ENCODE measurements around the gene LRCOL1. TPM values are rescaled to one million over a fixed set of nuclear protein-coding genes. Genes with fewer than 3 reads are reported as not detected.

Gene LRCOL1
- total RNA-seq, 1 experiment from 2014 or later = not detected

GRCh38 chr12:132629330-132629729 lies 18.9 kb upstream of the LRCOL1 start:
- TF ChIP-seq POLR2AphosphoS5 (IDR thresholded peaks at IDR 0.05; ENCODE audit: low read depth, low read length) (no peak), TCF7L2 (IDR thresholded peaks at IDR 0.05; ENCODE audit: low read depth, low read length) (no peak), SIN3A (IDR thresholded peaks at IDR 0.05; ENCODE audit: borderline replicate concordance, insufficient read depth, low read depth, low read length) (no peak), CTCF (IDR thresholded peaks at IDR 0.05) (no peak), REST (IDR thresholded peaks at IDR 0.05; ENCODE audit: insufficient read depth in 1 of 2, low read depth in 2 of 2, low read length in 1 of 2) (no peak)
- POLR2A ChIA-PET = no interaction called here
- intact Hi-C loops (cut with micrococcal nuclease; ENCODE audit: unreplicated experiment) (no loop called here), in situ Hi-C loops (cut with HindIII; ENCODE audit: low pct_unique_long_range_greater_than_20kb, low sequenced_read_pairs) (no loop called here)
- no peak overlapping the region for H3K27ac ChIP-seq (ENCODE audit: low read length)
- H3K4me3 ChIP-seq (ENCODE audit: low read depth in 2 of 2, low read length in 2 of 2) = no peak overlapping the region
- CTCF ChIA-PET = interaction anchor here (0.6 kb wide), 1 partner anchor 113 kb away, joined by 3 read pairs; no protein-coding TSS in a partner anchor
- H3K36me3 ChIP-seq (ENCODE audit: control insufficient read depth, insufficient read depth, low read length) = peaks cover 4% of the 10 kb centered on the region
- ATAC-seq (no peak), DNase-seq (ENCODE audit: low read depth, low spot score) (no peak)
- no peaks in the 10 kb centered on the region for H3K9me3 ChIP-seq (ENCODE audit: control insufficient read depth, insufficient read depth, low read depth, low read length)
- BruUV-seq (replicated peaks) = no TSS peak
- H3K27me3 ChIP-seq (ENCODE audit: control insufficient read depth, insufficient read depth, low read length) = no peaks in the 10 kb centered on the region
- no peaks in the 10 kb centered on the region for H3K4me1 ChIP-seq (ENCODE audit: control insufficient read depth, insufficient read depth, low read length)

GRCh38 chr12:132625731-132626430 lies 15.5 kb upstream of the LRCOL1 start:
- Histone ChIP-seq H3K4me3 (ENCODE audit: low read depth in 2 of 2, low read length in 2 of 2) (no peak overlapping the region), H3K4me1 (ENCODE audit: control insufficient read depth, insufficient read depth, low read length) (peaks cover 10% of the 10 kb centered on the region), H3K27ac (ENCODE audit: low read length) (no peak overlapping the region), H3K36me3 (ENCODE audit: control insufficient read depth, insufficient read depth, low read length) (peaks cover 2% of the 10 kb centered on the region; the same call in 1 of the 2 replicates), H3K27me3 (ENCODE audit: control insufficient read depth, insufficient read depth, low read length) (no peaks in the 10 kb centered on the region), H3K9me3 (ENCODE audit: control insufficient read depth, insufficient read depth, low read depth, low read length) (no peaks in the 10 kb centered on the region)
- ChIA-PET POLR2A (no interaction called here), CTCF (interaction anchor here (0.6 kb wide), 1 partner anchor 407 kb away, joined by 6 read pairs; no protein-coding TSS in a partner anchor)
- no peak for DNase-seq (ENCODE audit: low read depth, low spot score)
- TF ChIP-seq REST (IDR thresholded peaks at IDR 0.05; ENCODE audit: insufficient read depth in 1 of 2, low read depth in 2 of 2, low read length in 1 of 2) (no peak), SIN3A (IDR thresholded peaks at IDR 0.05; ENCODE audit: borderline replicate concordance, insufficient read depth, low read depth, low read length) (no peak), TCF7L2 (IDR thresholded peaks at IDR 0.05; ENCODE audit: low read depth, low read length) (no peak), POLR2AphosphoS5 (IDR thresholded peaks at IDR 0.05; ENCODE audit: low read depth, low read length) (no peak), CTCF (IDR thresholded peaks at IDR 0.05) (no peak)
- intact Hi-C loops (cut with micrococcal nuclease; ENCODE audit: unreplicated experiment) = no loop called here
- no TSS peak for BruUV-seq (replicated peaks)
- in situ Hi-C loops (cut with HindIII; ENCODE audit: low pct_unique_long_range_greater_than_20kb, low sequenced_read_pairs) = no loop called here
- no peak for ATAC-seq

Measured in Panc1 (cell line).